Loucy (cell line): Measurements from ENCODE around the gene SPECC1.

Experiments used
- CTCF ChIP-seq: fragments of 200-600 bp; sonication (generic); conservative IDR thresholded peaks from 2 replicates; pipeline ENCODE4 v1.5.1; 2014; ENCODE audit warnings: mild to moderate bottlenecking, antibody characterized with exemption, low read length
- EZH2phosphoT487 ChIP-seq: fragments of 200-600 bp; IDR thresholded peaks from 2 replicates; pipeline ENCODE4 v1.6.1; 2018; ENCODE audit warnings: antibody characterized with exemption, mild to moderate bottlenecking, moderate library complexity, borderline replicate concordance

- TF ChIP-seq CTCF (no peak), EZH2phosphoT487 (no peak)
Measured at GRCh38 chr17:20032636-20033035, 23.5 kb downstream of the SPECC1 start.
